Panc1 (cell line): ENCODE results near the gene TMEM92.

Source experiments
- CTCF ChIP-seq: fragments of 450-650 bp; IDR thresholded peaks from 2 replicates; pipeline ENCODE4 v1.5.1; 2017; ENCODE audit warnings: mild to moderate bottlenecking
- POLR2AphosphoS5 ChIP-seq: IDR thresholded peaks from 2 replicates; pipeline ENCODE4 v1.6.1; 2012; ENCODE audit warnings: mild to moderate bottlenecking, low read depth, low read length, moderate library complexity
- REST ChIP-seq, 2 experiments: IDR thresholded peaks; 2 replicates each; pipeline ENCODE4 v1.6.1; 2011 to 2012; ENCODE audit warnings: low read depth in 2 of 2, control low read depth in 1 of 2, low read length in 1 of 2, mild to moderate bottlenecking in 1 of 2, moderate library complexity in 1 of 2; ENCODE audit not compliant: insufficient read depth in 1 of 2
- SIN3A ChIP-seq: IDR thresholded peaks from 2 replicates; pipeline ENCODE4 v1.6.1; 2012; ENCODE audit warnings: low read depth, mild to moderate bottlenecking, low read length, moderate library complexity, borderline replicate concordance; ENCODE audit not compliant: insufficient read depth
- TCF7L2 ChIP-seq: IDR thresholded peaks from 2 replicates; pipeline ENCODE4 v1.6.1; 2011; ENCODE audit warnings: mild to moderate bottlenecking, low read depth, low read length, inconsistent platforms

- no peak for TF ChIP-seq CTCF
- no peak for TF ChIP-seq POLR2AphosphoS5
- no peak for TF ChIP-seq REST (IDR thresholded peaks at IDR 0.05; ENCODE audit: insufficient read depth in 1 of 2, low read depth in 2 of 2, low read length in 1 of 2)
- no peak for TF ChIP-seq TCF7L2
- no peak for TF ChIP-seq SIN3A
Observed at GRCh38 chr17:50258647-50259476, 15.4 kb upstream of the TMEM92 start.
